Measurements from ENCODE around the gene CEBPB.

Gene CEBPB

GRCh38 chr20:50186151-50186885 is 4.3 kb upstream of the CEBPB start:
- intact Hi-C loops (cut with DNase I; ENCODE audit: low total_unique reads), result loop anchor here (2.0 kb wide), 2 partner anchors 278 to 394 kb away; no protein-coding TSS in a partner anchor
- peak; percentile 99 for TF ChIP-seq CTCF (IDR thresholded peaks at IDR 0.05)
- Histone ChIP-seq H3K4me3 (no peak overlapping the region), H3K27me3 (no peaks in the 10 kb centered on the region), H3K27ac (peak overlapping the region; percentile 40 to 98), H3K9me3 (no peaks in the 10 kb centered on the region), H3K36me3 (peaks cover 0 to under 1% (median 0%) of the 10 kb centered on the region in 3 donors), H3K4me1 (peaks cover 0 to 22% (median 15%) of the 10 kb centered on the region in 4 donors)
- peak; percentile 95 to 97 for DNase-seq

DNA sequence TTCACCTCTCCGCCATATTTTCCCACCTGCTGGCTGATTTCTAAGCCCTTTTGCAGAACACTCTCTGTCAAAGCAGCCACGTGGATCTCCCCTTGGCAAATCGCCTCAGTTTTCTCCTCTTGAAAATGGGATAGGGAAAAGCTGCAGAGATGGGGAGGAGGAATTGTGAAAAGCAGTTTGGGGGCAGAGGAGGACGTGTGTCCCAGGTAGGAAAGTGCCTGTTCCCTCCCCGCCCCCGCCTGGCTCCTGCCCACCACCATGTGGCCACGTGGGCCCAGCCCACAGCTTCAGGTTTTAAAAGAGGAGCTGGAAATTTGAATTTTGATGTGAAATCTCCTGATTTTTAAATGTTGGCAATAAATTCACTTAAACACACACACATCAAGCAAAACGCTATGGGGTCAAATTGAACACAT is 3.6 kb upstream of the CEBPB start:
- intact Hi-C loops (cut with DNase I; ENCODE audit: low total_unique reads), result loop anchor here (2.0 kb wide), 2 partner anchors 278 to 394 kb away; no protein-coding TSS in a partner anchor

DNA sequence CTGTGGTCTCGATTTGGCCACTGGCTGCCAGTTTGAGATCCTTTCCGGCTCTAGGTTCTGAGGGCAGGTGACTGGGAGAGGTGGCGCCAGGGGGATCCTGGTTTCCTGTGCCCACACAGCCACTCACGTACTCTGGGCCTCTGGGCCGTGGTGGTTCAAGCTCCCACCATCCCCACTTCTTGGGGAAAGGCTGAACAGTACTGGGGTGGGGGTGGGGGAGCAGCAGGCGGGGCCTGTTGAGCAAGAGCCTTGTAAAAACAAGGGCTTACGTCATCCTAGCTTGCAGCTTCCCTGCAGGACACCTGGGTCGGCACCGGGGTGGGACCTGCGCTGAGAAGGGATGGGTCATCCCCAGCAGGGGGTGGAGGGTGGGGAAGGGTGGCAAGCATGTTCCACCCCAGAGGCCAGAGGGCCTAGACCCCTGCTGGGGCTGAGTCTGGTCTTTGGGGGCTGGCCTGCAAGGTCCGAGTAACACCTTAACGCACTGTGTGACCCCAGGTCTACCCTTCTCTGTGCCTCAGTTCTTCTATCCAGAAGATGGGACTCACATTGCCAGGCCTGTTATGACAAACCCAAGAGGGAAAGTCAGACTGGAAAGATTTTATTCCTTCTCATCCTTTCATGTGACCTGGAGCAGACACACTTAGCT is 3.1 kb upstream of the CEBPB start:
- Histone ChIP-seq H3K4me3 (no peak overlapping the region), H3K27ac (peak overlapping the region; percentile 40 to 98), H3K27me3 (no peaks in the 10 kb centered on the region), H3K36me3 (peaks cover under 1 to 9% (median 1%) of the 10 kb centered on the region in 3 donors), H3K9me3 (no peaks in the 10 kb centered on the region), H3K4me1 (peaks cover 0 to 22% (median 15%) of the 10 kb centered on the region in 4 donors)
- DNase-seq, result no peak
- intact Hi-C loops (cut with DNase I; ENCODE audit: low total_unique reads), result loop anchor here (2.0 kb wide), 2 partner anchors 277 to 393 kb away; no protein-coding TSS in a partner anchor
- no peak for TF ChIP-seq CTCF (IDR thresholded peaks at IDR 0.05)

More for the DNA sequence above, 3.6 kb upstream of the CEBPB start:
- Histone ChIP-seq H3K36me3 (peaks cover 0 to 8% (median 0%) of the 10 kb centered on the region in 3 donors), H3K27me3 (no peaks in the 10 kb centered on the region), H3K4me1 (peaks cover 0 to 22% (median 15%) of the 10 kb centered on the region in 4 donors), H3K9me3 (no peaks in the 10 kb centered on the region), H3K4me3 (no peak overlapping the region), H3K27ac (peak overlapping the region; percentile 40 to 98)
- DNase-seq, result peak in 1 of 2 donors; percentile 49
- TF ChIP-seq CTCF (IDR thresholded peaks at IDR 0.05), result no peak

DNA sequence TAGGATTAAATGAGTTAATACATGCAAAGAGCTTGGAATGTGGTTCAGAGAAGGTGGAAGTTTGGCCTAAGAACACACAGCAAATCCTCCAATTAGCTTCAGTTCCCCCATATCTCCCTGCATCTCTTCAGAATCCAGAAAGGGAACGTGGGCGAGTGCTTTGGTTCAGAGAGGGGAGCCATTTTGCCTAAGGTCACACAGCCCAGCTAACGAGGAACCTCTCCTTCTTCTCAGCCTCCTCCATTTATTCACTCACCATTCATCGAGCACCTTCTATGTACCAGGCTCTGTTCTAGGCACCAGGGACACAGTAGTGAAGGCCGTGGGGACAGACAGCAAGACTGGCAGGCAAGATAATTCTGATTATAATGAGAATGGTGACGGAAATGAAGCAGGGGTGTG is 2.3 kb upstream of the CEBPB start:
- peaks cover 8 to 17% (median 9%) of the 10 kb centered on the region in 3 donors for H3K36me3 ChIP-seq
- peaks cover 0 to 22% (median 15%) of the 10 kb centered on the region in 4 donors for H3K4me1 ChIP-seq
- H3K9me3 ChIP-seq, result no peaks in the 10 kb centered on the region
- intact Hi-C loops (cut with DNase I; ENCODE audit: low total_unique reads), result no loop called here
- peak overlapping the region; percentile 96 to 98 for H3K27ac ChIP-seq
- TF ChIP-seq CTCF (IDR thresholded peaks at IDR 0.05), result no peak
- no peak overlapping the region for H3K4me3 ChIP-seq
- DNase-seq, result no peak
- H3K27me3 ChIP-seq, result no peaks in the 10 kb centered on the region

- Histone ChIP-seq H3K36me3 (peaks cover 16 to 25% (median 17%) of the 10 kb centered on the region in 3 donors), H3K27ac (peak overlapping the region; percentile 96 to 98), H3K4me3 (no peak overlapping the region), H3K9me3 (no peaks in the 10 kb centered on the region), H3K27me3 (no peaks in the 10 kb centered on the region), H3K4me1 (peaks cover 0 to 24% (median 17%) of the 10 kb centered on the region in 4 donors)
- DNase-seq, result no peak
- no peak for TF ChIP-seq CTCF (IDR thresholded peaks at IDR 0.05)
- intact Hi-C loops (cut with DNase I; ENCODE audit: low total_unique reads), result no loop called here
These were observed 1.6 kb upstream of the CEBPB start for GRCh38 chr20:50188879-50189680.

All from tibial artery (tissue), 4 donors.